Activated CD4-positive, alpha-beta T cell treated with anti-CD3 and anti-CD28 coated beads for 1 hour (primary cell): Measurements from ENCODE around the gene PCDHGC5.

Experiments
- DNase-seq: peaks from one replicate; pipeline ENCODE4 v3.0.0-alpha.2; 2020

The PCDHGC5 gene

DNA sequence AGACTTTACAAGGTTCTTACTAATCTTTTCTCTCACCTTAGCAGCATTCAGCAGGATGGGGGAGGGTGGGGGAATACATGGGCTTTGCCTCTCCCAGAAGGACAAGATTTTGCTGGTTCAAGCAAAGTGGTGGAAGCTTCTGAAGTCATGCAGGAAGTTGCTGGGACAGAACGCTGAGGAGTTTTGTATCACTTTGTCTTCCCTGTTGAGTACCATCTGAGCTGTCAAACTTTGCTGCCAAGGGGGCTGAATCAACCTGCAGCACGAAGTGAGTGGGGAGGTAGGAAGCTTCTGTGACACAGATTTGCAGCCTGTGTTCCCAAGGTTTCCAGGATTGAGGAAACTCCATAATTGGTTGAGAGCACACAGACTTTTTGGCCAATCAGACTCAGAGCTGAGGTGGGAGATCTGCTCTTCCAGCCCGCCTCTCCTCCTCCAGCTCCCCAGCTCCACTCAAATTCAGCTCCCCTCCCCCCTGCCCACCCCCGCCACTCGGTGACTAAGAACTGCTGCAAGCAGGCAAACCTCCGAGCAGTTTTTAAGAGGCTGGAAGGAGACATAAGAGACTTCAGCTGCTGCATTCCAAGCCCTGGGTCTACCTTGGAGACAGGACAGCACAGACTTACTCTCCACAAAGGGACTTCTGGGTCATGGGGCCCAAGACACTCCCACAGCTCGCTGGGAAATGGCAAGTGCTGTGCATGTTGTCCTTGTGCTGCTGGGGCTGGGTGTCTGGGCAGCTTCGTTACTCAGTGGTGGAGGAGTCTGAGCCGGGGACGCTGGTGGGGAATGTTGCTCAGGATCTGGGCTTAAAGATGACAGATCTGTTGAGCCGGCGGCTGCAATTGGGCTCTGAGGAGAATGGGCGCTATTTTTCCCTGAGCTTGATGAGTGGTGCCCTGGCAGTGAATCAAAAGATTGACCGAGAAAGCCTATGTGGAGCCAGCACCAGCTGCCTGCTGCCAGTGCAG, at the start of gene PCDHGC5:
PCDHGC5 (plus strand) TSS at position 491 of the 971 bp plus-strand sequence; CDS start at position 651, 160 bp downstream.
- no peak for DNase-seq

- no peak for DNase-seq
These were observed 49.3 kb upstream of the PCDHGC5 start for GRCh38 chr5:141439411-141440141.

GRCh38 chr5:141440341-141440740, 48.5 kb upstream of the PCDHGC5 start:
- no peak for DNase-seq

DNA sequence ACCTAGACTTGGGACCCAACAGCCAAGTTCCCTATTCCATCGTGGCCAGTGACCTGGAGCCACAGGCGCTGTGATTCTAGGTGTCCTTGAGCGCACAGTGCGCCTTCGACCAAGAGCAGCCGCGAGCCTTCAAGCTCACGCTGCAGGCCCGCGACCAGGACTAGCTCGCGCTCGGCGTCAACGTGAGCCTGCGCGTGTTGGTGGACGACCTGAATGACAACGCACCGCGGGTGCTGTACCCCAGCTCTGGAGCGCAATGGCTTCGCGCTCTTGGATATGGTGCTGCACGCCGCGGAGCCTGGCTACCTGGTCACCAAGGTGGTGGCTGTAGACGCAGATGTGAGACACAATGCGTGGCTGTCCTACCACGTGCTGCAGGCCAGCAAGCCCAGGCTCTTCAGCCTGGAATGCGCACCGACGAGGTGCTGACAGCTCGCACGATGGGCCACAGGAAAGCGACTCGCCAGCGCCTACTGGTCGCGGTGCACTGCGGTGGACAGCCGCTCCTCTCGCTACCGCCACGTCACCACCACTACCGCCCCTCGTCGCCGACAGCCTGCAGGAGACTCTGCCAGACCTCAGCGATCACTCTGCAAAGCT, 47.2 kb upstream of the PCDHGC5 start:
- DNase-seq: no peak

DNA sequence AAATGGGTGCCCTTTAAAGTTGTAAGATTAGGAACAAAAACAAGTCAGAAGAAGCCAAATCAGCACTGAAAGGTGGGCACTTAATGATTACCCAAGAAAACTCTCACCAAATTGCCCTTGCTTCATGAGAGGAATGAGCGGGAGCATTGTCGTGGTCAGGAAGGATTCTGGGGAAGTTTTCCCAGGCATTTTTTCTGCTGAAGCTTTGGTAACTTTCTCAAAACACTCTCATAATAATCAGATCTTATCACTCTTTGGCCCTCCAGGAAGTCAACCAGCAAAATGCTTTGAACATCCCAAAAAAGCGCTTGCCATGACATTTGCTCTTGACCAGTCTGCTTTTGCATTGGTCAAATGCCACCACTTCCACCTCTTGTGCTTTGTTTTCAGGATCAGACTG, 23.5 kb upstream of the PCDHGC5 start:
- no peak for DNase-seq

- DNase-seq: no peak
These were observed 13.2 kb upstream of the PCDHGC5 start, which contains the start of gene PCDHGC3 for GRCh38 chr5:141475625-141476131. Gene PCDHGC3, plus strand, starts transcription at chr5:141475966. Its CDS starts 151 bp downstream, at chr5:141476117.

GRCh38 chr5:141476132-141476911, 12.6 kb upstream of the PCDHGC5 start:
- no peak for DNase-seq

DNA sequence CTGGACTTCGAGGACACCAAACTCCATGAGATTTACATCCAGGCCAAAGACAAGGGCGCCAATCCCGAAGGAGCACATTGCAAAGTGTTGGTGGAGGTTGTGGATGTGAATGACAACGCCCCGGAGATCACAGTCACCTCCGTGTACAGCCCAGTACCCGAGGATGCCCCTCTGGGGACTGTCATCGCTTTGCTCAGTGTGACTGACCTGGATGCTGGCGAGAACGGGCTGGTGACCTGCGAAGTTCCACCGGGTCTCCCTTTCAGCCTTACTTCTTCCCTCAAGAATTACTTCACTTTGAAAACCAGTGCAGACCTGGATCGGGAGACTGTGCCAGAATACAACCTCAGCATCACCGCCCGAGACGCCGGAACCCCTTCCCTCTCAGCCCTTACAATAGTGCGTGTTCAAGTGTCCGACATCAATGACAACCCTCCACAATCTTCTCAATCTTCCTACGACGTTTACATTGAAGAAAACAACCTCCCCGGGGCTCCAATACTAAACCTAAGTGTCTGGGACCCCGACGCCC, 11.8 kb upstream of the PCDHGC5 start:
- DNase-seq: no peak

- DNase-seq: no peak
These were observed 11.1 kb upstream of the PCDHGC5 start for GRCh38 chr5:141477815-141478214.

DNA sequence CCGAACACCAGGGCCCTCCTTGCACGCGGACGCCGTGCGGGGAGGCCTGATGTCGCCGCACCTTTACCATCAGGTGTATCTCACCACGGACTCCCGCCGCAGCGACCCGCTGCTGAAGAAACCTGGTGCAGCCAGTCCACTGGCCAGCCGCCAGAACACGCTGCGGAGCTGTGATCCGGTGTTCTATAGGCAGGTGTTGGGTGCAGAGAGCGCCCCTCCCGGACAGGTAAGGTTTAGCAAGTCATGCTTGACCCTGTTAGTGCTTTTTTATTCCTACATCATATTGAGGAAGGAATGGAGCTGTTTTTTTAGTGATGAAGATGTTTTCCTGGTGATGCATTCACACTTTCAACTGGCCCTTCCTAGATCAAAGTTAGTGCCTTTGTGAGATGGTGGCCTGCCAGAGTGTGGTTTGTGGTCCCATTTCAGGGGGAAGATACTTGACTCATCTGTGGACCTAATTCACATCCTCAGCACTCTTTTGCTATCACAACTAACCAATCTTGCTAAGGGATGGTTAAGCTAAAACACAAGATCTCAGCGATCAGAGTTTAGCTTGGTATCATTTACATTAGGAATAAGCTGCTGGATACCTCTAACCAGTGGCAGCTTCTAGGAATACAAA, 10.4 kb upstream of the PCDHGC5 start:
- no peak for DNase-seq

- DNase-seq: no peak
These were observed 9.1 kb upstream of the PCDHGC5 start for GRCh38 chr5:141479776-141480175.

DNA sequence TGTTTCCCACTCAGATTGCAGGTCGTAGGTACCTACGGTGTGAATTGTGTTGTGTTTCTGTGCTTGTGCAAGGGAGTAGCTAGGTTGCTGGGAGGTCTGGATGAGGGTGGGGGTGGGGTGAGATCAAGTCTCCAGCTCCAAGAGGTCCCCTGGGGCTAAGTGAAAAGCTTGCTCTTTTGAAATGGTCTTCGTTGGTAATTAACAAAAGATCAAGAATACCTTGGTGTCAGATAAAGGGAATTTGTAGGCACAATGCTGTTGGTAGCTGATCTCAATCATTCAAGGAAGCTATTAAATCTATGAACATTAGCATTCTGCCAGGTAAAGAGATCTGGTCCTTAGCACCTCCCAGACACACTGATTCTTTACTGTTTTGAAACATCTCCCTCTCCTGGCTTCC, 5.0 kb upstream of the PCDHGC5 start:
- DNase-seq: no peak

GRCh38 chr5:141484310-141484640, 4.6 kb upstream of the PCDHGC5 start:
- no peak for DNase-seq

DNA sequence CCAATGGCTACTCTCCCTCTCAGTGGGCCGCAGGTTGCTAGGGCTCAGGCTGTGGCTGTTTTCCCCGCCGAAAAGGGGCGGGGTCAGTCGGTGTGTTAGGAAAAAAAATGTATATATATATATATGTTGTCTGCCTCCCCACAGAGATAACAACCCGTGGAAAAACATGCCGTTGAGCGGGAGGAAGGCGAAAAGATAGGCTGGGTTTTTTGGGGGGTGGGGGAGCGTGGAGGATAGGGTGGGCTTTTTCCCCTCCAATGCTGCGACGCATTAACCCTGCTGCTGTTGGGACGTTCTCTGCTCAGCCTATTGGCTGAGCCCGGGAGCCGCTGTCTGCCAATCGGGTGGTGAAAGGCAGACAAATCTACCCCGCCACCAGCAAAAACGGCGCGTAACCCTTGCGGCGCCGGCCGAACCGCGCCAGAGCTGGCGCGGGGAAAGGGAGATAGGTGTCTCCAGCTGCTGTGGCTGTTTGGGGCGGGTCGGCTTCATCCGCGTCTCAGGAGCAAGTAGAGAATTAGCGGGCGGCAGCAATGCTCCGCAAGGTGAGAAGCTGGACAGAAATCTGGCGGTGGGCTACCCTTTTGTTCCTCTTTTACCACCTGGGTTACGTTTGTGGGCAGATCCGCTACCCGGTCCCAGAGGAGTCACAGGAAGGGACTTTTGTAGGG, 4.1 kb upstream of the PCDHGC5 start, which contains the start of gene PCDHGC4:
PCDHGC4 (plus strand) TSS at position 390 of the 671 bp plus-strand sequence; CDS start at position 534, 144 bp downstream.
- no peak for DNase-seq

GRCh38 chr5:141485321-141486055, 3.4 kb upstream of the PCDHGC5 start:
- no peak for DNase-seq

DNA sequence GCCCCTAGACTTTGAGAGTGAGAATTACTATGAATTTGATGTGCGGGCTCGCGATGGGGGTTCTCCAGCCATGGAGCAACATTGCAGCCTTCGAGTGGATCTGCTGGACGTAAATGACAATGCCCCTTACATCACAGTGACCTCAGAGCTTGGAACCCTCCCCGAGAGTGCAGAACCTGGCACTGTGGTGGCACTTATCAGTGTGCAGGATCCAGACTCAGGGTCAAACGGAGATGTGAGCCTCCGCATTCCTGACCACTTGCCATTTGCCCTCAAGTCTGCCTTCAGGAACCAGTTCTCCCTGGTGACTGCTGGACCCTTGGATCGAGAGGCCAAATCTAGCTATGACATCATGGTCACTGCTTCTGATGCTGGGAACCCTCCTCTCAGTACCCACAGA, 2.8 kb upstream of the PCDHGC5 start:
- DNase-seq: no peak

GRCh38 chr5:141487131-141487530, 1.8 kb upstream of the PCDHGC5 start:
- DNase-seq: no peak

DNA sequence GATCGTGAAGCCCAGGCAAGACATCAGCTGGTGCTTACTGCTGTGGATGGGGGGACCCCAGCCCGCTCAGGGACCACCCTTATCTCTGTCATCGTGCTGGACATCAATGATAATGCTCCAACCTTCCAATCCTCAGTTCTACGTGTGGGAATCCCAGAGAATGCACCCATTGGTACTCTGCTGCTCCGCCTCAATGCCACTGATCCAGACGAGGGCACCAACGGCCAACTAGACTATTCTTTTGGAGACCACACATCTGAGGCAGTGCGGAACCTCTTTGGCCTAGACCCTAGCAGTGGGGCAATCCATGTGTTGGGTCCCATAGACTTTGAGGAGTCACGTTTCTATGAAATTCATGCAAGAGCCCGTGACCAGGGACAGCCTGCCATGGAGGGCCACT, 960 bp downstream of the PCDHGC5 start:
- no peak for DNase-seq

DNA sequence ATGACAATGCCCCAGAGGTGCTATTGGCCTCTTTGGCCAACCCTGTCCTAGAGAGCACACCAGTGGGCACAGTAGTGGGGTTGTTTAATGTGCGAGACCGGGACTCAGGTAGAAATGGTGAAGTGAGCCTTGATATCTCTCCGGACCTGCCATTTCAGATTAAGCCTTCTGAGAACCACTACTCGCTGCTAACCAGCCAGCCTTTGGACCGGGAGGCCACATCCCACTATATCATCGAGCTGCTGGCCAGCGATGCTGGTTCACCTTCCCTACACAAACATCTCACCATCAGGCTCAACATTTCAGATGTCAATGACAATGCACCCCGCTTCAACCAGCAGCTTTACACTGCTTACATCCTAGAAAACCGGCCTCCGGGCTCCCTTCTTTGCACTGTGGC, 1.4 kb downstream of the PCDHGC5 start:
- DNase-seq: no peak

DNA sequence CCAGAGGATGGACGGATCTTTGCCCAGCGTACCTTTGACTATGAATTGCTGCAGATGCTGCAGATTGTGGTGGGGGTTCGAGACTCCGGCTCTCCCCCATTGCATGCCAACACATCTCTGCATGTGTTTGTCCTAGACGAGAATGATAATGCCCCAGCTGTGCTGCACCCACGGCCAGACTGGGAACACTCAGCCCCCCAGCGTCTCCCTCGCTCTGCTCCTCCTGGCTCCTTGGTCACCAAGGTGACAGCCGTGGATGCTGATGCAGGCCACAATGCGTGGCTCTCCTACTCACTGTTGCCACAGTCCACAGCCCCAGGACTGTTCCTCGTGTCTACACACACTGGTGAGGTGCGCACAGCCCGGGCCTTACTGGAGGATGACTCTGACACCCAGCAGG, 1.9 kb downstream of the PCDHGC5 start:
- no peak for DNase-seq
